Epithelial cell of prostate (primary cell): Measurements from ENCODE around the gene SCGB2B2.
"Not testable (repeated sequence)": the region's sequence is repeated elsewhere in the genome, so short reads cannot be mapped to it uniquely, and the experiment has no call there.

Source experiments
- DNase-seq: peaks from one replicate; pipeline ENCODE4 v3.0.0-alpha.2; 2011; ENCODE audit warnings: low read depth, low spot score
- H3K27ac ChIP-seq: fragments of 450-650 bp; 2 replicates; pipeline ENCODE4 v1.5.1; 2017; ENCODE audit warnings: mild to moderate bottlenecking

SCGB2B2 gene, protein sequence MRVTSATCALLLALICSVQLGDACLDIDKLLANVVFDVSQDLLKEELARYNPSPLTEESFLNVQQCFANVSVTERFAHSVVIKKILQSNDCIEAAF

DNA sequence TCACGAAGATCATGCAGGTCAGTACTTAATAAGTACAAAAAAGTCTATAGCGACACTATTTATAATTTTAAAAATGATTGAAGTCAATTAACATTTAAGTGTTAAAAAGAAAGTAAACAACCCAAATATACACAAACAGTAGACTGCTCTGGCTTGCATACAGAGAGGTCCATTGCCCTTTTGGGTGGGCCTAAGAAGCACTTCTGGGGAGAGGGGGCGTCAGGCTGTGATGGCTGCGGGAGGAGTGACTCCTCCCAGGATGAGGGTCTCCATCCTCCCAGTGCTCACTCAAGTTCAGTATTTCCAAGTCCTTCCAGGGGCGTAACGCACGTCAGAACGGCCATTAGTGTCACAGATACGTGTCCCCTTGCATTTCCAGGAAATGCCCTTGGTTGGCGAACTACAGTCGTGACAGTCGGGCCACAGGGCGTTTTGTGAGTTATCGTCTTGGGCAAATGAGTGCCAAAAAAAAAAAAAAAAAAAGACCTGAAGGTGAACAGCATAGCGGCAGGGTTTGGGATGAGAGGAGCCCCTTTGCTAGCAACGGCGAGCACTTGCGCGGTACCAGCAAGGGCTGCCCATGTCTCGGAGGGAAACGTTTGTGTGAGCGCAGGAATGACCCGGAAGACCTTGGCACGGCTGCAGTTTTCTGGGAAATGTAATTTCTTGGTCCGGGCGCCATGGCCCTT lies at the start of gene SCGB2B2:
Gene SCGB2B2 (minus strand): TSS at position 463 of the 689 bp plus-strand sequence. CDS start 82,596 bp downstream, outside the sequence.
- peak; percentile 26 for DNase-seq
- H3K27ac ChIP-seq, result peak within 1 kb of the TSS; percentile 86

DNA sequence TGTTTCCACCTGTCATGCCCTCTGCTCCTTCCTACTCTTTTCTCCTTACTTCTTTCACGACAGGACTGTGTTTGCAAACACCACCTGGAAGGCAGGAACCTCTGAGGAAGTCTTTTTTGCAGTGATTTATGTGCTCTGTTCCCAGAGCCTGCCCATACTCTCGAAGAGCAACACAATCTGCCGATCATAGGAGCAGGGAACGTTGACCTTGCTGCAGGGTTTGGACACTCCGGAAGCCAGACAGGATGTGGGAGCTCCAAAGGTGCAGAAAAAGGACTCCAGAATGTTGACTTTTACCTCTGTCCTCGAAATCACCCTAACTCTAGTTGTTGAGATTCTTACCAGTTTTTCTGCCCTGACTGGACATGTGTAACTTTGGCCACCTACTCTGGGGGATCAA lies 48.4 kb upstream of the SCGB2B2 start:
- H3K27ac ChIP-seq, result no peak overlapping the region
- DNase-seq, result no peak

DNA sequence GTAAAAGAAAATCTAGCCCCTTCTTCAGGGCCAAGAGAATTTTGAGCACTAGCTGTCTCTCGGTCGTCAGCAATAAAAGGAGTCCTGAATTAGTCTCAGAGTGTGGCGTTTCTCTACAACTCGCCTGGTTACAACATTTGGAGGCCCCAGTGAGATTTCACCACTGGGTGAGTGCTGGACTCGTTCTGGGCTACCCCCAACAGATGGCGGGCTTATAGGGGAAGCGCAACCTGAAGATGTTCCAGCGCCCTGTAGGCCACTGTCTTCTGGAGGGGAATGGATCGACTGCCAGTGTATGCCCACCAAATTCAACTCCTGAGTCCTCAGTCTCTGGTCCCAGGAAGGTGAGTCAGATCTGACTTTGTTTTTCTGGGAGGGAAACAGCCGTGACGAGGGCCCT lies 45.4 kb upstream of the SCGB2B2 start:
- no peak overlapping the region for H3K27ac ChIP-seq
- no peak for DNase-seq

DNA sequence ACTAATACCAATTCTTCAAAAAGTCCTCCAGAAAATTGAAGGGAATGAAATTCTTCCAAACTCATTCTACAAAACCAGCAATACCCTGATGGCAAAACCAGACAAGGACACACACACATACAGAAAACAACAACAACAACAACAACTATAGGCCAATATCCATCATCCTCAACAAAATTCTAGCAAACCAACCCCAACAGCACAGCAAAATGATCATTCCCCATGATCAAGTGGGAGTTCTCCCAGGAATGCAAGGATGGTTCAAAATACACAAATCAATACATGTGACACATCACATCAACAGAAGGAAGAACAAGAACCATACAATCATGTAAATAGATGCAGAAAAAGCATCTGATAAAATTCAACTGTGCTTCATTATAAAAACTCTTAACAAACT lies 38.4 kb upstream of the SCGB2B2 start:
- no peak for DNase-seq
- no peak overlapping the region for H3K27ac ChIP-seq

DNA sequence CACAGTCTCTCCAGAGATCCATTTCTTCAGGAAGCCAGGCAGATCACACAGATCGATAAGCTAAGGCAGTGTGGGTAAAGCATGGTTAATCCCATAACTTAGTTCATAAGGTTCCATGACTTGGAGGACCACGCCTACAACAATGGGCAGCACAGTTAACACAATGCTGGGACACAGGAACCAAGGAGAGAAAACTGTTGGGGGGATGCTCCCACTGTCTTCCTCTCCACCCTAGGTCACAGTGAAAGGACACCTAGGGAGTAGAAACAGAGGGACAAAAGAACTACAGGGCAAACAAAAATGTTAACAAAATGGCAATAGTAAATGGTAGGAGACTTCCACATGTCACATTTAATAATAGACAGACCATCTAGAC lies 36.3 kb upstream of the SCGB2B2 start:
- no peak overlapping the region for H3K27ac ChIP-seq
- DNase-seq, result no peak

DNA sequence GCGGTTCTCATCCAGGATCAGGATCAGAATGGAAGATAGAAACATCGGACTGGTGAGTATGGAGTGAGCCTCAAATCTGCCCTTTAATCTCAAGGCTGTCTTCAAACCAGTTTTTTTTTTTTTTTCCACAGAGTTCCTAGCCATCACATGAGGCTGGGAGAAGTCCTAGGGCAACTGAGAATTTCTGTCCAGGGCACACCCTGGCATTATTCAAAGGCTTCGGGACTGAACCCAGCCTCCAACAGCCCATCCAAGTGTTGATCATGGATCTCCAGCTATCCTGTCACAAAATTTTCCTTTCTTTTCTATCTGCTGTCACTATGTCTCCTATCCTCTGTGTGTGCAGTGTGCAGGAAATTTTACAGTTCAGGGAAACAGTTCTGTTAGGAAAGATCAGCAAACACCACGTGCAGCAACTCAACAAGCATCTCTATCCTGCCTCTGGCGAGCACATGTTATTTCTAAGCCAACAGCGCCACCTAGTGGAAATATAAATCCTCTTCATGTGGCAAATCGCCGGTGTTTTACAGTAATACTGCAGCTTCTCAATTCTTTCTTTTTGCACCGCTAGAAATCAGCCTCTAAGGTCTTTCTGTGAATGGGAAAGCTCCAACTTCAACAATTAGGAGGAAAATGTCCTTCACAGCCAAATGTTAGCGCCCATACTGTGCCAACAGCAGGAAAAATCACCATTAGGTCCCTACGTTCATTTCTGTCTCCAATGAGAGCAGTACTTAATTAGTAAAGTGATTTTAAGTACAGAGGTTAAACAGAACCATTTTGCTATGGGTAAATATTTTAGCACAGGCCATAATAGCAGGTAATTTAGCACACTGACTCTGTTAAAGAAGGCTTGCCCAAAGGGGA lies 35.7 kb upstream of the SCGB2B2 start:
- DNase-seq, result peak; percentile 22
- H3K27ac ChIP-seq, result no peak overlapping the region

DNA sequence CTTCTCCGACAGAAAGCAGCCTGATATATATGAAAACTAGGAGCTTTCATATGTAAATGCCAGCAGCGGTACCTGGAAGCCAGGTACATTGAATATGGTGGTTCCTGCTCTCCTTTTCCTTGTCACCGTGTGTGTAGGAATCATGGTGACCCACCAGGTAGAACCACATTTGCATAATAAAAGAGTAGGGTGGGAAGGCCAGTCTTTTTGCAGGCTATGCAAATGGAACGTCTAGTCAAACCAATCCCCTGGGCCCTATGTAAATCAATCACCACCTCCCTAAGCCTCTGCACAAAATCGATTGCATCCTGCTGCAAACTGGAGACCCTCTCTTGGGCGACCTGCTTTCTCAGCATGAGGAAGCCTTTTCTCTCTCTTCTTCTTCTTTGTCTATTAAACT lies 34.9 kb upstream of the SCGB2B2 start:
- DNase-seq, result no peak

DNA sequence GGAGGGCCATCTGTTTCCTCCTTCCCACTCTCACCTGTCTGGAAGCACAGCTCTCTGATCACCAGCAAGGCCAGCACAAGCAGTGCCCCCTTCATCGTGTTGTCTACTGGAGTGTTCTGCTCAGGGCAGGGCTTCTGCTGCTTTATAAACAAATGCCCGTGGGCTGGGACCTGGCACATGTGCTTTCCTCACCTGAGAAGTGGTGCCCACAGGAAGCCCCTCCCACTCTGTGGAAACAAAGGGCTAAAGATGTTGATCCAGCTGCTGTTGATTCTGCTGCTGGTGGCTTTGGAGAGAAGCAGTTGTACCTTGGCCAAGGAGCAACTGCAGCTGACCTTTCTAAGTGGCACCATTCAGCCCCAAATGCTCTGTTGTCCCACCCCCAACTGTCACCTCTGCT lies 30.7 kb upstream of the SCGB2B2 start:
- DNase-seq, result no peak
- no peak overlapping the region for H3K27ac ChIP-seq

More for the DNA sequence above, 34.9 kb upstream of the SCGB2B2 start:
- H3K27ac ChIP-seq, result no peak overlapping the region

DNA sequence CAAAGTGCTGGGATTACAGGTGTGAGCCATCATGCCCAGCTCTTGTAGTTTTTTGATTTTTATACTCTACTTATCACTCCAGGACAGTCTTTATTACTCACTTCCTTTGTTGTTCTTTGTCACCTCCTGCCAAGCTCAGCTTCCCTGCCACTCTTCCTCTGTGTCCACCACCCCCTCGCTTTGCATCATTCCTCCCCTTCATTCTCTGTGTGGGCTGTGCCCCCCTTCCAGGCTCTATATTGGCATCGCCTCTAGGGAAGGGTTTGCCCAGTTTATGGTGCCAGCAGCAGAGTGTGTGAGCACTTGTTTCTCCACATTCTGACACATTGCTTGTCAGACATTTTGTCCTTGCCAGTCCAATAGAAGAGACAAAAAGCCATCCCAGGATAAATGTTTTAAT lies 15.6 kb upstream of the SCGB2B2 start:
- no peak overlapping the region for H3K27ac ChIP-seq
- DNase-seq, result no peak

DNA sequence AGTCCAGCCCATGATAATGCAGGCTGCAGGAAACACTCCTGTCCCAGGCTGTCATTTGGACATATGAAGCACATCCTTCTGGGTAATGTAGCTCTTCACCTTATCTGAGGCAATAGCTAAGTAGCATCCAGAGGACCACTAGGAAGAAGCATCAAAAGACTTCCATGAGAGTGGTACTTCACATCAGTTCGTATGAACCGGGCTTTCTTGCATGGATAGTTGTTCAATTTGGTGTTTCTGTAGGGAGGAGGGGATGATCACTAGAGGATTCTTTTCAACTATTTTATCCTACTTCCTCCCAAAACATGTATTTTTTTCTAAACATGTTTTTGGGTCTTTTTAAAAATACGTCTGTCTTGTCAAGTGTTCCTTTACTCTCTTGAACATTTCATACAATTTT lies 13.4 kb upstream of the SCGB2B2 start:
- DNase-seq, result no peak
- no peak overlapping the region for H3K27ac ChIP-seq

DNA sequence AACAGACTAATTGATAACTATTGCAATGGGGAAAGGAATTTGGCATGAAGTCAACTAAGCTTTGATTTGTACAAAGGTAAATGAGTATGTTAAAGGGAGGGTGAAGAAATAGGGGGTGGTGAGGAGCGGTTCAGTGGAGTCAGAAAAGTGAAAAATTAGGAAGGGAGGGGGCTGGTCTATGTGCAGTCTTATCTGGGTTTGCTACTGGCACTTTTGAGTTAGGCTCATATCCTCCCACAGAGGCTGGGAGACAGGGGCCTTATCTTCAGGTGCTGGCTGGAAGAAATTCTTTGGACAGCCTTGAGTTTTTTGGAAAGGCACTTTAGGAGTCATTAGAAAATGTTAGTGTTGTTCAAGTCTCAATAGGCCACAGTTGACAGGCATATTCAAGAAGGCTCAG lies 11.6 kb upstream of the SCGB2B2 start:
- H3K27ac ChIP-seq, result no peak overlapping the region
- no peak for DNase-seq

DNA sequence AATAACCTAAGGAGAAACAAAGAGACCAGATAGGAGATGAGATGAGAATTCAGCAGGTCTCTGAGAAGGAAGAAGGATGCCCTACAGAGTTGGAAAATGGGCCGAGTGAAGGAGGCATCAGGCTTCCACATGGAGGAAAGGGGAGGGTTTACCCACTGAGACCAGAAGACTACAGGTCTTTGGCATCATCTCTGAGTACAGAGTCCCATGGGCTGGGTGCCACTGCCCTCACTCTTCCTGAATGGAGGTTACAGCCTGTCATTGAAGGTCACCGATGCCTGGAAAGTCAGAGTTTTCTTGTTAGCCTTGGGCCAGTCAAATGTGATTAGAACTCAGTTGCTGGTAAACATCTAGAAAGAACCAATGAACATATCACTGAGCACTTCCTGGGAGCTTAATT lies 10.4 kb upstream of the SCGB2B2 start:
- H3K27ac ChIP-seq, result no peak overlapping the region
- DNase-seq, result no peak

DNA sequence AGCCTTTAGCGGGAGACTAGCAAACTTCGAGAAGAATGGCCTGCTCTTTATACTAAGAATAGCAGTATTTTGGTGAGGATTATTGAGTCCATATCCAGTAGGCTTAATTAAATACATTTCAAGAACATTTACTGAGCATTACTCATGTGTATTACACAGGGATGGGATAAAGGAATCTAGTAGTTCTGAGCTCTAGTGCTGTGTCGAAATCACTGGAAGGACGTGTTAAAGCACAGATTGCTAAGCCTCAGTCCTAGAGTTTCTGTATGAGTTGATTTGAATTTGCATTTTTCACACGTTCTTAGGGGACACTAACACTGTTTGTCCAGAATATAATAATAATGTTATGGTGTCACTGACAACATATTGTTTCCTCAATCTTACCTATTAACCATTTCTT lies 9.5 kb upstream of the SCGB2B2 start:
- no peak overlapping the region for H3K27ac ChIP-seq
- no peak for DNase-seq

DNA sequence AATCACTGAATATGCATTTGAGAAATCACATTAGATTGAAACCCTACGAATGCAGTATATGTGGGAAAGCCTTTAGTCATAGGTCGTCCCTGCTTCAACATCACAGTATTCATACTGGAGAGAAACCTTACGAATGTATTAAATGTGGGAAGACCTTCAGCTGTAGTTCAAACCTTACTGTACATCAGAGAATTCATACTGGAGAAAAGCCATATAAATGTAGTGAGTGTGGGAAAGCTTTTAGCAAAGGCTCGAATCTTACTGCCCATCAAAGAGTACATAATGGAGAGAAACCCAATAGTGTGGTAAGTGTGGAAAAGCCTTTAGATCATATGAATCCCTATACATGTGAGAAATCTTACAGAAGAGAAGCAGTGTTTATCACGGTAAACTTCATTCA lies 8.3 kb upstream of the SCGB2B2 start:
- H3K27ac ChIP-seq, DNase-seq: not testable (repeated sequence)

DNA sequence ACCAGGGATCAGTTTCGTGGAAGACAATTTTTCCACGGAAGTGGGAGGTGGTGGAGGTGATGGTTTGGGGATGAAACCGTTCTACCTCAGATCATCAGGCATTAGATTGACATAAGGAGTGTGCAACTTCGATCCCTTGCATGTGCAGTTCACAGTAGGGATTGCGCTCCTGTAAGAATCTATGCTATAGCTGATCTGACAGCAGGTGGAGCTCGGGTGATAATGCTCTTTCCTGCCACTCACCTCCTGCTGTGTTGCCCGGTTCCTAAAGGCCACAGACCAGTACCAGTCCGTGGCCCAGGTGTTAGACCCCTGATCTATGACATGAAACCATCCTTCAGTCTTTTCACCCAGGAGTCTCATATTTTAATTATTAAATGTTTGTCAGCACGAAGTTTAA lies 4.5 kb upstream of the SCGB2B2 start:
- no peak overlapping the region for H3K27ac ChIP-seq
- DNase-seq, result no peak

DNA sequence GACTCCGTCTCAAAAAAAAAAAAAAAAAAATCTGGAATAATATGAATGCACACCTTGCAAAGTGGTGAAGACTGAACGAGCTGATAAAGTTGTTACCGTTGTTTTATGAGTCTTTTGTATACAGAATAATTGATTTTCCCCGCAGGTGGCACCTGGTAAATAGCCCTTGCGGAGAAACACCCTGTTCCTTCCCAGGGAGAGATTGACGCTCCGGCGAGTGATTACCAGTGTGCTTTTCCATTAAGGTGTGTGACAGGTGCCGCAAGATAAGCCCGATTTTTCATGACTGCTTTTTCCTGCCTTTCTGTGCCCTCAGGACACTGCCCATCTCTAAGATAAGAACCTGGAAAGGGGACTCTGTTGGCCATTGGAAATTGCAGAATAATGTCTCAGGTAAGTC lies 1.5 kb upstream of the SCGB2B2 start:
- peak overlapping the region; percentile 86 for H3K27ac ChIP-seq
- no peak for DNase-seq

DNA sequence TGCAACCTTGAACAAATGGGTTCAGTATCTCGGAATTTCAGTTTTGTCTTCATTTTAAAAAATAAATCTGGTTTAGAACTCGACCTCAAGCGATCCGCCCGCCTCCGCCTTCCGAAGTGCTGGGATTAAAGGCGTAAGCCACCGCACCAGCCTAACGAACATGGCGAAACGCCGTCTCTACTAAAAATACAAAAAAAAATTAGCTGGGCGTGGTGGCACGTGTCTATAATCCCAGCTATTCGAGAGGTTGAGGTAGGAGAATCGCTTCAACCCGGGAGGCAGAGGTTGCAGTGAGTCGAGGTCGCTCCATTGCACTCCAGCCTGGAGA lies 1.1 kb upstream of the SCGB2B2 start:
- H3K27ac ChIP-seq, result peak overlapping the region; percentile 86
- DNase-seq, result no peak

DNA sequence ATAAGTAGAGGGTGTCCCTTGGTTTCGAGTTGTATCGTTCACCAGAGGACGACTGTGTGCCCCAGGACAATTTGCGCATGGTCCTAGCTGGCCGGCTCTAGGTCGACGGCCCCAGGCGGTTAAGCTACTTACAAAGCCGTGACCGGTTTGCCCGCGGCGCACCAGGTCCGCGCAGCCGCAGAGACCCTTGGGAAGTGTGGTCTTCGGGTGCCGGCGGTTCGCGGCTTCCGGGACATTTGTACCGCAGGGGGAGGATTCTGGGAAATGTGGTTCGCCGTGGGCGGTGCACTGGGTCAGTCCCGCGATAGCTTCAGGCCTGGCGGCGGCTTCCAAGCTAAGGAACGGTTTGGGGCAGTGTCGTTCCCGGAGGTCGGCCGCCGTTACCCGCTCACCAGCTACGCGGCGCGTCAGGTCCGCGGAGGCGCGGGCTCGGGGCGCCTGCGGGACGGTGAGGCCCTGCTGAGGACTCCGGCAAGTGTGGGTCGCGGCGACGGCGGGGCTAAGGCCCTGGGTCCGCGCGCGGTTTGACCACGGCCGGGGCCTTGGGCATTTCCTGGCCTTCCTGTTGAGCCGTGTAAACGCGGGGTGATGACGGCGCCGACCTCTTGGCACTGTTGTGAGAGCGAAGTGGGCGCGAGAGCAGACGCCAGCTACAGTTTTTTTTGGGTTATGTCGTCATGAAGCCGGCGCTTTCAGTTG lies 576 bp upstream of the SCGB2B2 start, which contains the start of gene ZNF302:
Gene ZNF302 (plus strand): TSS at position 293 of the 699 bp plus-strand sequence. CDS start 1,127 bp downstream, outside the sequence.
- peak within 1 kb of the TSS; percentile 86 for H3K27ac ChIP-seq
- peak; percentile 81 for DNase-seq

DNA sequence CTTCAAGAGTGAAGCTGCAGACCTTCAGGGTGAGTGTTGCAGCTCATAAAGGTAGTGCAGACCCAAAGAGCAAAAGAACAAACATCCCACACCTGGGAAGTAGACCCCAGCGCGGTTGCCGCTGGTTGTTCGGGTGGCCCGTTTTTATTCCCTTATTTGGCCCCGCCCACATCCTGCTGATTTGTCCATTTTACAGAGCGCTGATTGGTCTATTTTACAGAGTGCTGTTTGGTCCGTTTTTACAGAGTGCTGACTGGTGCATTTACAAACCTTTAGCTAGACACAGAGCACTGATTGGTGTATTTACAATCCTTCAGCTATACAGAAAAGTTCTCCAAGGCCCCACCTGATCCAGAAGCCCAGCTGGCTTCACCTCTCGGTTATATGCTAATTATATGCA lies 1.0 kb downstream of the SCGB2B2 start:
- H3K27ac ChIP-seq, result no peak overlapping the region
- no peak for DNase-seq

DNA sequence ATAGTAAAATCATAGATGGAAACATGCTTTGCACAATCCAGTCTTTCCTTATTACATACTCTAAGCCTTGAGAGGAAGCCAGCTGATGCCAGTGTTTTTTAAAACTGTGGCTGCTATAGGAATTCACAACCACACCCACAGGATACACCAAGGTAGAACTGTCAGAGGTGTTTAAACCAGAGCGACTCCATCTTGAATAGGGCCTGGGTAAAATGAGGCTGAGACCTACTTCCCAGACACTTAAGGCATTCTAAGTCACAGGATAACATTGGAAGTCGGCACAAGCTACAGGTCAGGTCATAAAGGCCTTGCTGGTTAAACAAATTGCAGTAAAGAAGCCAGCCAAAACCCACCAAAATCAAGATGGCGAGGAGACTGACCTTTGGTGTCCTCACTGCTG lies 1.7 kb downstream of the SCGB2B2 start:
- DNase-seq, result no peak
- H3K27ac ChIP-seq, result no peak overlapping the region

DNA sequence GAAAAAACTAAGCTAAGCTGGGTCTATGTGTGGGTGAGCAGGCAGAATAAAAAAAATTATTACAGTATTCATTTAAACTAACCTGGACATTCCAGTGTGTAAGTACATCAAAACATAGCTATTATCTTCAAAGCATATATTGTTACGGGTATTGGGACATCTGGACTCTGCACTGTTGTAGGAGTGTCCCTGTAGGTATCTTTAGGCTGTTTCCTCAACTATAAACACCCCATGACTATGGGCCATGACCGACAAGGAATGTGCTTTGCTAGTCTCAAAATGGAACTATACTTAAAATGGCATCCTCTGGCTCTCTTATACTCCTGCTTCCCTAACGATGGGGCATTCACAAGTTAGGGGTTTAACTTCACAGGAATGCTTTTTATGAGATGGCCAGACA lies 3.4 kb downstream of the SCGB2B2 start:
- DNase-seq, result no peak
- H3K27ac ChIP-seq, result no peak overlapping the region
